Transverse colon (tissue), 4 donors: ENCODE data around the gene PTPRD.

ENCODE experiments used
- CTCF ChIP-seq, 5 experiments: fragments of 200-600 bp in 3 of 5; fragments of 450-650 bp in 2 of 5; sonication (generic) in 3 of 5; IDR thresholded peaks; 1 replicate in 2 of 5; 2 replicates in 3 of 5; pipeline ENCODE4 v1.5.1; 2016 to 2017; ENCODE audit warnings: antibody characterized with exemption in 5 of 5, inconsistent platforms in 3 of 5, mild to moderate bottlenecking in 2 of 5, moderate library complexity in 1 of 5
- POLR2AphosphoS5 ChIP-seq, 3 donors: sonication (generic); formaldehyde crosslinking; IDR thresholded peaks; one replicate each; pipeline ENCODE4 v1.6.1; 2016; ENCODE audit warnings: antibody characterized with exemption in 3 of 3

GRCh38 chr9:8943392-8943791 lies 1669.4 kb downstream of the PTPRD start:
- TF ChIP-seq CTCF (IDR thresholded peaks at IDR 0.05) (no peak), POLR2AphosphoS5 (IDR thresholded peaks at IDR 0.05) (no peak)
